Tibial artery (tissue), 4 donors: ENCODE data around the gene PRKAR2B.

ENCODE experiments used
- DNase-seq, 2 donors: peaks; one replicate each; pipeline ENCODE4 v3.0.0-alpha.2; 2019
- H3K27ac ChIP-seq, 2 donors: fragments of 200-600 bp; sonication (generic) in 1 of 2; 1 replicate in 1 of 2; 2 replicates in 1 of 2; pipeline ENCODE4 v1.5.1; 2018 to 2019; ENCODE audit warnings: mild to moderate bottlenecking in 1 of 2
- H3K27me3 ChIP-seq, 2 donors: fragments of 200-600 bp; sonication (generic) in 1 of 2; one replicate each; pipeline versions ENCODE4 v1.5.1 to v1.6.0; 2016 to 2019
- H3K36me3 ChIP-seq, 3 donors: fragments of 200-600 bp; sonication (generic) in 2 of 3; one replicate each; pipeline ENCODE4 v1.5.1; 2016 to 2019; ENCODE audit warnings: mild to moderate bottlenecking in 2 of 3
- H3K4me1 ChIP-seq, 4 donors: fragments of 200-600 bp; sonication (generic) in 2 of 4; 1 replicate in 3 of 4; 2 replicates in 1 of 4; pipeline ENCODE4 v1.5.1; 2016 to 2019
- H3K4me3 ChIP-seq, 2 donors: fragments of 200-600 bp; sonication (generic) in 1 of 2; 1 replicate in 1 of 2; 2 replicates in 1 of 2; pipeline ENCODE4 v1.5.1; 2018 to 2019; ENCODE audit warnings: mild to moderate bottlenecking in 2 of 2
- H3K9me3 ChIP-seq, 3 donors: fragments of 200-600 bp; sonication (generic) in 1 of 3; one replicate each; pipeline ENCODE4 v1.5.1; 2016 to 2019
- CTCF ChIP-seq, 2 experiments: fragments of 200-600 bp in 1 of 2; fragments of 450-650 bp in 1 of 2; IDR thresholded peaks; one replicate each; pipeline ENCODE4 v1.5.1; 2017 to 2019; ENCODE audit warnings: antibody characterized with exemption in 2 of 2, mild to moderate bottlenecking in 1 of 2, moderate library complexity in 1 of 2
- intact Hi-C: fragments of 100-400 bp; cut with DNase I; formaldehyde crosslinking; loops from one replicate; pipeline ENCODE4 v1.15.0; 2023; ENCODE audit warnings: low total_unique reads

PRKAR2B gene

GRCh38 chr7:107012691-107013090 is 31.8 kb upstream of the PRKAR2B start:
- no peaks in the 10 kb centered on the region for H3K36me3 ChIP-seq
- no peaks in the 10 kb centered on the region for H3K27me3 ChIP-seq
- H3K9me3 ChIP-seq, result no peaks in the 10 kb centered on the region
- no peak for DNase-seq
- TF ChIP-seq CTCF (IDR thresholded peaks at IDR 0.05), result no peak
- H3K27ac ChIP-seq, result no peak overlapping the region
- no peaks in the 10 kb centered on the region for H3K4me1 ChIP-seq
- intact Hi-C loops, result no loop called here
- no peak overlapping the region for H3K4me3 ChIP-seq

DNA sequence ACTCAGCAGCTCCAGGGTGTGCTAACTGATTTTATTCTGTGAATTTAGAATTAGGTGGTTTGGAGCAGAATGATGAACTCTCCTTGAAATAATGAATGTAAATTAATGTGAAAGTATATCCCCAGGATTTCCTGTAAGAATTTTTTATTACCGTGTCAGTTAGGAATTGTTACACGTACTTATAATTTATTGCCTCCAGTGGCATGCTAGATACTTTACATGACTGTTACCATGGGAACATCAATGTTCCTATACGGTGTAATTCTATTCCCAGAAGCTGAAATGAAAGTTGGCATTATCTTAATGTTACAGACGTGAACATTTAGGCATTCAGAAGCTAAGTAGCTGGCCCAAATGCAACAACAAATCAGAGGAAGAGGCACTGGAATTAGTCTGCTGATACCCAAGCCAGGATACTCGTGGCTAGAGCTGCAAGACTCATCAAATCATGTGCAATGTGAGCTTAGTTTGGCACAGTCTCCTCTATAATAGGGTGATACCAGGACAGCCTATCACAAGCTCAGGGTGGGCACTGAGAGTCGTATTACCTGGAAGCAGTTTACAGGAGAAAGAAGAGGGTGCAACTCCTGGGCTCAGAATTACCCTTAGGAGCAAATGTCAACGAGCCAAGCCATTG is 30.0 kb upstream of the PRKAR2B start:
- Histone ChIP-seq H3K4me3 (no peak overlapping the region), H3K9me3 (no peaks in the 10 kb centered on the region), H3K36me3 (no peaks in the 10 kb centered on the region), H3K27ac (no peak overlapping the region), H3K4me1 (peaks cover 0 to 6% (median 0%) of the 10 kb centered on the region in 4 donors), H3K27me3 (no peaks in the 10 kb centered on the region)
- DNase-seq, result no peak
- TF ChIP-seq CTCF (IDR thresholded peaks at IDR 0.05), result no peak
- intact Hi-C loops, result no loop called here

DNA sequence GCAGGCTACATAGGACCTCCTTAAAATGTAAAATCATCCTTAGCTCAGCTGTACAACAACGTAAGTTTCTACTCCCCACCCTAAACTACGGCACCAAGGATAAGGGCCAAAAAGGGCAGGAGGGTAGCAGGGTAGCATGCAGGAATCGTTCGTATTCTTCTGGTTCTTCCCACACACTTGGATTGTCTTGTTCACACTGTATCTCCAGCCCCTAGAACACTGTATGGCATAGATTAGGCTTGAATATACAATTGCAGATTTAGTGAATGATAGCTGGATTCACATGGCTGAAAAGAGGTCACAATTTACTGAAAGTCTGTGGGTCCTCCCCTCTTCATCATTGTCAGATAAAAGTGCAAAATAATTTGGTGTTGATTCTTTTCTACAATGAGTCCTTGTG is 28.2 kb upstream of the PRKAR2B start:
- H3K4me1 ChIP-seq, result peaks cover 0 to 6% (median 0%) of the 10 kb centered on the region in 4 donors
- H3K9me3 ChIP-seq, result no peaks in the 10 kb centered on the region
- no peak overlapping the region for H3K4me3 ChIP-seq
- no peak for TF ChIP-seq CTCF (IDR thresholded peaks at IDR 0.05)
- H3K27me3 ChIP-seq, result no peaks in the 10 kb centered on the region
- H3K36me3 ChIP-seq, result no peaks in the 10 kb centered on the region
- intact Hi-C loops, result no loop called here
- no peak overlapping the region for H3K27ac ChIP-seq
- no peak for DNase-seq

DNA sequence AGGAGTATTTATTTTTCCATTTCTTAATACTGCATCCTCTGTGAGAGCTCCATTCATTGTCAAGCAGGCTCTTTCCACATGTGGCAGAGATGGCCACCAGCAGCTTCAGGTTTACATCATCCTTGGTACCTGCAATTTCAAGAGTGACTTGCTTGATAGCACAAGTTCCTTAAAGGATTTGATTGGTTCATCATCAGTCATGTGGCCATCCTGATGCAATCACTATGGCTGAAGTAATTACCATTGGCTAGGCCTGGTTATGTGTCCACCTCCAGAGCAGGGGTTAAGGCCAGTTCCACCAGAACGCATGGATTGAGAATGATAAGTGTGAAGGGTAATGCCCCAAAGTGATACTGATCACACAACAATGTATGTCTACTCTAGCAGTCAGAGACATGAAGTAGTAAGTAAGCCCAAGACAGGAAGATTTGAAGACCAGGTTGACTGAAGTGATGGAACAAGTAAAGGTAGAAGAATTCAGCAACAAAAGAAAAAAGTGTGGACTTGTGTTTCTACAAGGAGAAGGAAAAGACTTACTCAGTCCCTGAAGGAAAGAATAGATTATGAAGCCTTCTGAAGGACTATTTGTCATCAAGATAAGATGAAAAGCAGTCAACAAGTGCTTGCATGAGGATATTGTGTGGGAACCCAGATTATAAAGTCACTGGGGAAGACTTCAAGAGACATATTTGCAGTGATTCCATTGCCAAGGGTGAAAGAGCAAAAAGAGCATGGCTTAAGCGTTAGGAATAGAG is 26.4 kb upstream of the PRKAR2B start:
- Histone ChIP-seq H3K27me3 (no peaks in the 10 kb centered on the region), H3K36me3 (no peaks in the 10 kb centered on the region), H3K9me3 (peaks cover 0 to 4% (median 0%) of the 10 kb centered on the region in 3 donors), H3K27ac (no peak overlapping the region), H3K4me1 (peaks cover 0 to 6% (median 0%) of the 10 kb centered on the region in 4 donors), H3K4me3 (no peak overlapping the region)
- TF ChIP-seq CTCF (IDR thresholded peaks at IDR 0.05), result no peak
- intact Hi-C loops, result no loop called here
- DNase-seq, result no peak

DNA sequence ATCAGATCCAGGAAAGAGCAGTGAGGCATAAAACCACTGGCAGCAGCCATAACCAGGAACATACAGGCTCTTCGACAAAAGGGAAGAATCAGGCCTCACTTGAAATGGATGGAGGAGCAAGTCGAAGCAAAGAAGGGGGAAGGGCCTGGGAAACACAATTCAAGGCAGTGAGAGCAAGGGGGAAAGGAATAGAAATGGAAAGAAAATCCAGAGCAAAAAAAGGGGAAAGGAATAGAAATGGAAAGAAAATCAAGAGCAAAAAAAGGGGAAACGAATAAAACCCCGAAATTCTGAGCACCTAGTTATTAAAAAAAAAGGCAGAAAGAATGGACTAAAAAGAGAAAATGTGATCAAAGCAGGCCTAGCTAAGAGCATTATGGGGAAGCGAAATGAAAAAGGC is 24.1 kb upstream of the PRKAR2B start:
- H3K27me3 ChIP-seq, result no peaks in the 10 kb centered on the region
- intact Hi-C loops, result no loop called here
- DNase-seq, result no peak
- peaks cover 0 to 6% (median 0%) of the 10 kb centered on the region in 4 donors for H3K4me1 ChIP-seq
- no peak overlapping the region for H3K27ac ChIP-seq
- H3K4me3 ChIP-seq, result no peak overlapping the region
- TF ChIP-seq CTCF (IDR thresholded peaks at IDR 0.05), result no peak
- H3K9me3 ChIP-seq, result peaks cover 0 to 10% (median 0%) of the 10 kb centered on the region in 3 donors
- H3K36me3 ChIP-seq, result no peaks in the 10 kb centered on the region
